GM19324 (cell line): ENCODE results near the gene SINHCAF.
"Not testable (repeated sequence)": the region's sequence is repeated elsewhere in the genome, so short reads cannot be mapped to it uniquely, and the experiment has no call there.

Experiments used
- ATAC-seq: cut with Tn5 transposase; IDR thresholded peaks from one replicate; pipeline ENCODE4 v1.9.1; 2021; ENCODE audit warnings: mild to moderate bottlenecking, moderate library complexity; ENCODE audit not compliant: unreplicated experiment, low FRiP score

The SINHCAF gene

GRCh38 chr12:31325877-31326631, at the start of gene SINHCAF:
Gene SINHCAF (minus strand): TSS chr12:31326150. CDS start chr12:31298204, 27,946 bp downstream.
- peak; percentile 72 for ATAC-seq

- not testable (repeated sequence) for ATAC-seq
These were observed 49.5 kb upstream of the SINHCAF start for GRCh38 chr12:31375422-31375821.

GRCh38 chr12:31371256-31371620, 45.3 kb upstream of the SINHCAF start:
- no peak for ATAC-seq

- ATAC-seq, result no peak
These were observed 44.7 kb upstream of the SINHCAF start for GRCh38 chr12:31370531-31371255.

GRCh38 chr12:31369712-31370521, 44.0 kb upstream of the SINHCAF start:
- ATAC-seq, result no peak

- no peak for ATAC-seq
These were observed 42.9 kb upstream of the SINHCAF start for GRCh38 chr12:31368666-31369361.

GRCh38 chr12:31366104-31366621, 40.2 kb upstream of the SINHCAF start:
- ATAC-seq, result no peak

GRCh38 chr12:31363831-31364230, 37.9 kb upstream of the SINHCAF start:
- no peak for ATAC-seq

- ATAC-seq, result no peak
These were observed 37.5 kb upstream of the SINHCAF start for GRCh38 chr12:31363416-31363809.

GRCh38 chr12:31362759-31363415, 36.9 kb upstream of the SINHCAF start:
- peak; percentile 76 for ATAC-seq

GRCh38 chr12:31362115-31362758, 36.3 kb upstream of the SINHCAF start:
- peak; percentile 61 for ATAC-seq

- no peak for ATAC-seq
These were observed 35.8 kb upstream of the SINHCAF start for GRCh38 chr12:31361730-31362114.

GRCh38 chr12:31355747-31356107, 29.8 kb upstream of the SINHCAF start:
- ATAC-seq, result no peak

GRCh38 chr12:31353750-31354708, 28.1 kb upstream of the SINHCAF start:
- ATAC-seq, result no peak

- ATAC-seq, result no peak
These were observed 20.3 kb upstream of the SINHCAF start for GRCh38 chr12:31346267-31346666.

- ATAC-seq, result no peak
These were observed 17.2 kb upstream of the SINHCAF start for GRCh38 chr12:31343139-31343538.

GRCh38 chr12:31342286-31342685, 16.3 kb upstream of the SINHCAF start:
- ATAC-seq, result no peak
